ENCODE measurements around the gene KRTAP10-9. TPM values are rescaled to one million over a fixed set of nuclear protein-coding genes. Genes with fewer than 3 reads are reported as not detected.

Gene KRTAP10-9
- total and polyA plus RNA-seq, 2 donors from 2014 or later = not detected

DNA sequence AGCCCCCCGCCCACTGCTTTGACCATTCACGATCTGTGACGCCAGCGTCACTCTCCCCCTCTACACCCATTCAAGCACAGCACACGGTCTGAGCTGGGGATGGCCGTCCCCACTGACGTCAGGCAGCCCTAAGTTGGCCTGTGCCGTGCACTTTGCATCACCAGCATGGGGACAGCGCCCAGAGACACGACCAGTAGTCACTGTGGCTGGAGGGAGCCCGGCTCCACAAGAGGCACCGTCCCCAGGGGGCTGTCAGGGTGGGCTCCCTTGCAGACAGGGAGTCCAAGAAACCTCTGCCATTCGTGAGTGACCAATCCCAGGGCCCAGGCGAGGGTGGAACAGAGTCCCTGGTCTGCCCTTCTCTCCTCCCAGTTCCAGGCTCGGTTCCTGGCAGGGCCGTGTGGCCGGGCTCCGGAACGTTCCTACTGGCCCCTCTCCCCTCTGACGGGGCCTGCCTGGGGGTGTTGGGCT lies 12.7 kb upstream of the KRTAP10-9 start:
- DNase-seq (peak in 1 of 5 donors; percentile 55), FAIRE-seq (no peak)
- no peaks in the 10 kb centered on the region for H3K36me3 ChIP-seq (ENCODE audit: control insufficient read depth in 2 of 3, insufficient read depth in 3 of 3, low read length in 3 of 3)
- H3K27me3 ChIP-seq (ENCODE audit: control insufficient read depth, insufficient read depth, low read length) = no peaks in the 10 kb centered on the region
- peaks cover 0 to 5% (median 0%) of the 10 kb centered on the region in 3 donors for H3K9me3 ChIP-seq (ENCODE audit: control insufficient read depth in 2 of 3, insufficient read depth in 1 of 3, low read length in 3 of 3)
- TF ChIP-seq, protein P1, sequence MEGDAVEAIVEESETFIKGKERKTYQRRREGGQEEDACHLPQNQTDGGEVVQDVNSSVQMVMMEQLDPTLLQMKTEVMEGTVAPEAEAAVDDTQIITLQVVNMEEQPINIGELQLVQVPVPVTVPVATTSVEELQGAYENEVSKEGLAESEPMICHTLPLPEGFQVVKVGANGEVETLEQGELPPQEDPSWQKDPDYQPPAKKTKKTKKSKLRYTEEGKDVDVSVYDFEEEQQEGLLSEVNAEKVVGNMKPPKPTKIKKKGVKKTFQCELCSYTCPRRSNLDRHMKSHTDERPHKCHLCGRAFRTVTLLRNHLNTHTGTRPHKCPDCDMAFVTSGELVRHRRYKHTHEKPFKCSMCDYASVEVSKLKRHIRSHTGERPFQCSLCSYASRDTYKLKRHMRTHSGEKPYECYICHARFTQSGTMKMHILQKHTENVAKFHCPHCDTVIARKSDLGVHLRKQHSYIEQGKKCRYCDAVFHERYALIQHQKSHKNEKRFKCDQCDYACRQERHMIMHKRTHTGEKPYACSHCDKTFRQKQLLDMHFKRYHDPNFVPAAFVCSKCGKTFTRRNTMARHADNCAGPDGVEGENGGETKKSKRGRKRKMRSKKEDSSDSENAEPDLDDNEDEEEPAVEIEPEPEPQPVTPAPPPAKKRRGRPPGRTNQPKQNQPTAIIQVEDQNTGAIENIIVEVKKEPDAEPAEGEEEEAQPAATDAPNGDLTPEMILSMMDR (IDR thresholded peaks at IDR 0.05; ENCODE audit: borderline replicate concordance, extremely low read depth, insufficient read depth) = no peak
- no peak overlapping the region for H3K4me3 ChIP-seq (ENCODE audit: low read length in 3 of 3)
- intact Hi-C loops (cut with DNase I) = no loop called here
- no peak overlapping the region for H3K9ac ChIP-seq (ENCODE audit: low read length in 3 of 3)
- no peaks in the 10 kb centered on the region for H3K4me1 ChIP-seq (ENCODE audit: control insufficient read depth in 2 of 3, insufficient read depth in 2 of 3, low read depth in 1 of 3, low read length in 3 of 3)
- no peak overlapping the region for H3K27ac ChIP-seq (ENCODE audit: low read depth in 2 of 2, low read length in 2 of 2)

DNA sequence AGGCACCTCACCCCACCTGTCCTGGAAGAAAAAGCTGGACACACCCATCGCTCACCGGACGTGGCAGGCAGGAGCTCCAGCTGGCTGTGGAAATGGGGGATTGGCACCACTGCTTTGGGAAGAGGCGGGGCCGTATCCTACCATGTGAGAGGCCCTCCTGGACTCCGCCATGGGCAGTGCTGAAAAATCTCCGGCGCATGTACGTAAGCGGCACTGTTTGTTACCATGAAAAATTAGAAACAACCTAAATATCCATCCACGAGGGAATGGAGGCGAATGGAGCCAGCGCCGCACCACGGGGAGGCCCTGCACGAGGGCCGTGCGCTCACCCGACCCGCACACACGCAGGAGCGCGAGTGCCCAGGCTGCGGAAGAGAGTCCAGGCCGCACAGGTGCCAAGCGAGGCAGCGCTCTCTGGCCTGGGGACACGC lies 11.9 kb upstream of the KRTAP10-9 start:
- intact Hi-C loops (cut with DNase I) = no loop called here
- no peak for FAIRE-seq
- Histone ChIP-seq H3K9me3 (ENCODE audit: control insufficient read depth in 2 of 3, insufficient read depth in 1 of 3, low read length in 3 of 3) (peaks cover 0 to 5% (median 0%) of the 10 kb centered on the region in 3 donors), H3K27ac (ENCODE audit: low read depth in 2 of 2, low read length in 2 of 2) (no peak overlapping the region), H3K4me1 (ENCODE audit: control insufficient read depth in 2 of 3, insufficient read depth in 2 of 3, low read depth in 1 of 3, low read length in 3 of 3) (no peaks in the 10 kb centered on the region), H3K9ac (ENCODE audit: low read length in 3 of 3) (no peak overlapping the region), H3K36me3 (ENCODE audit: control insufficient read depth in 2 of 3, insufficient read depth in 3 of 3, low read length in 3 of 3) (no peaks in the 10 kb centered on the region), H3K4me3 (ENCODE audit: low read length in 3 of 3) (no peak overlapping the region), H3K27me3 (ENCODE audit: control insufficient read depth, insufficient read depth, low read length) (no peaks in the 10 kb centered on the region)
- DNase-seq = no peak
- TF ChIP-seq, protein P1 (IDR thresholded peaks at IDR 0.05; ENCODE audit: borderline replicate concordance, extremely low read depth, insufficient read depth) = no peak

DNA sequence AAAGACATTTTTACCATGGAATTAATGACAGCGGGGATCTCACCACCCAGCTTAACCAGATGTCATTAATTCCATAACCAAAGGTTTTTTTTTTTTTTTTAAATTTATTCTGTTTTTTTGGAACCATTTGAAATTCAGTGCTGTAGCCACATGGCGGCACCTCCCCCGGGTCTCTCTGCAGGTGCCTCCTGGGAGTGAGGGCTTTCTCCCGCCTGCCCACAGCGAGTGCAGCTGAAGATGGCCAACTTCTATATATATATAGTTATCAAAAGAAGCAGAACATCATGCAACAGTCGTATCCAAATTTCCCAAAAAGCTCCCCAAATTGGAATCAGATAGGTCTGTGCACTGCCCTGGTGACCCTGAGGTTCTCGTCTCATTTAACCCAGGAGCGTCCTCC lies 11.4 kb upstream of the KRTAP10-9 start:
- intact Hi-C loops (cut with DNase I) = no loop called here
- no peaks in the 10 kb centered on the region for H3K4me1 ChIP-seq (ENCODE audit: control insufficient read depth in 2 of 3, insufficient read depth in 2 of 3, low read depth in 1 of 3, low read length in 3 of 3)
- H3K27ac ChIP-seq (ENCODE audit: low read depth in 2 of 2, low read length in 2 of 2) = no peak overlapping the region
- no peak overlapping the region for H3K4me3 ChIP-seq (ENCODE audit: low read length in 3 of 3)
- H3K36me3 ChIP-seq (ENCODE audit: control insufficient read depth in 2 of 3, insufficient read depth in 3 of 3, low read length in 3 of 3) = no peaks in the 10 kb centered on the region
- H3K27me3 ChIP-seq (ENCODE audit: control insufficient read depth, insufficient read depth, low read length) = no peaks in the 10 kb centered on the region
- DNase-seq (no peak), FAIRE-seq (no peak)
- H3K9me3 ChIP-seq (ENCODE audit: control insufficient read depth in 2 of 3, insufficient read depth in 1 of 3, low read length in 3 of 3) = peaks cover 0 to 5% (median 0%) of the 10 kb centered on the region in 3 donors
- no peak overlapping the region for H3K9ac ChIP-seq (ENCODE audit: low read length in 3 of 3)
- TF ChIP-seq, protein P1 (IDR thresholded peaks at IDR 0.05; ENCODE audit: borderline replicate concordance, extremely low read depth, insufficient read depth) = no peak
